Glomerular visceral epithelial cell (primary cell): ENCODE data around the gene AKIRIN2.
A peak's percentile ranks its signal among the peaks of the same experiment; 100 is the strongest.
"Not testable (repeated sequence)": the region's sequence is repeated elsewhere in the genome, so short reads cannot be mapped to it uniquely, and the experiment has no call there.

Experiments used
- DNase-seq: peaks from one replicate; pipeline ENCODE4 v3.0.0-alpha.2; 2016; ENCODE audit errors: extremely low spot score

The AKIRIN2 gene

GRCh38 chr6:87718662-87719433 lies 16.8 kb upstream of the AKIRIN2 start:
- no peak for DNase-seq

DNA sequence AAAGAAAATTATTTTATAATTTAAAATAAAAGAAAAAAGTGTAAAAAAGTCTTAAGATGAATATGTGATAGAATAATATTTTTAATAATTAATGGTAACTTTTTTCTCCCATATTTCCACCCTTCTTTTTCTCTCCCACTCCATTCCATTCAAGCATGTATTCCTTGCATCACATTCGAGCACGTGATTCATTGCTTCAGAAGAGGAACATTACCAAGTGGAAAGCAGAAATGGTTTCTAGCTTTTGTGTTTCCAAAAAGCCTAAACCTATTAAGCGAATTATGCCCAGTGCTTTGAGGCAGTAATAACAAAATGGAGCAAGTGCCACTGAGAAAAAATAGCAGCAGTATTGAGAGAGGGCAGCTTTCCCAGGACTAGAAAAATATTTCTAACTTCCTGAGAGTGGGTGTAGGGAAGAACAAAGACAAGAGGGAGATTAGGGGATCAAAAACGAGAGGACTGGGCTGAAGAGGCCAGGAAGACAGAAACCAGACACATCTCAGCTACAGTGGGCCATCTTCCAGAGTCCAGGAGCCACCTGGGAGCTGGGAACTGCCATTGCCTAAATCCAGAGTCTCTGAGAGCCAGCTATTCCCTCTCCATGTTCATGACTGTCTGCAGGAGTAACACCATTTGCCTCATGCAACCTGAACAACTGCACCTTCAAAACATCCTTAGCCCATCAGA lies 15.0 kb upstream of the AKIRIN2 start:
- no peak for DNase-seq

DNA sequence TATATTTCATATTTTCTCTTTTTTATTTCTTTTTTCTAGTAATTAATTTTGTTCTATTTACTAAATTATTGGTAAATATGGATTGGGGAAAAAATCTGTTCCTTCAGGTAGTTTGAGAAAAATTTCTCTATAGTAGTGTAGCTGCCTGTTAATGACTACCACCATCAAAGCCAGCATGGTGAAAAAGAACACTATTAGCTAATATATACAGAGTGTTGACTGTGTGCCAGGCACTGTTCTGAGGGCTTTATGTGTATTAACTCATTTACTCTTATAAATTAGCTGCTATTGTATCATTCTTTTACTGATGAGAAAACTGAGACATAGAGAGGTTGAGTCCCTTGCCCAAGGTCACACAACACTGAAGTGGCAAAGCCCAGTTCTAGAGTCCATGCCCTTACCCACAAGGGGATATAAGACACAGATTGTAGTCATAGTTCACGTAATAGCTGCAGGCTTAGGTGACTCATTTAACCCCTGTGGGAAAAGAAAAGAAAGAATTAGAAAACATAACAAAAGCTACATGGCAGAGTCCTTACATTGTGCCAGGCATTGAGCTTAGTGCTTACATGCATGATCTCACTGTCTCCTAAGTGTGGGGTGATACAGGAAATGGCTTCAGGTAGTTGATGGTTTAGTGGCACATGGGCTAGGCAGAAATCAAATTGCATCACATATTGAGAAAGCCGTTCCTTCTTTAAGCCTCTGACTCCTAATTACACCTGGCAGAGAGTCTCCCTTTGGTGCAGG lies 12.2 kb upstream of the AKIRIN2 start:
- peak; percentile 59 for DNase-seq

GRCh38 chr6:87712713-87713112 lies 10.7 kb upstream of the AKIRIN2 start:
- not testable (repeated sequence) for DNase-seq

GRCh38 chr6:87710090-87710489 lies 8.1 kb upstream of the AKIRIN2 start:
- DNase-seq, result no peak

DNA sequence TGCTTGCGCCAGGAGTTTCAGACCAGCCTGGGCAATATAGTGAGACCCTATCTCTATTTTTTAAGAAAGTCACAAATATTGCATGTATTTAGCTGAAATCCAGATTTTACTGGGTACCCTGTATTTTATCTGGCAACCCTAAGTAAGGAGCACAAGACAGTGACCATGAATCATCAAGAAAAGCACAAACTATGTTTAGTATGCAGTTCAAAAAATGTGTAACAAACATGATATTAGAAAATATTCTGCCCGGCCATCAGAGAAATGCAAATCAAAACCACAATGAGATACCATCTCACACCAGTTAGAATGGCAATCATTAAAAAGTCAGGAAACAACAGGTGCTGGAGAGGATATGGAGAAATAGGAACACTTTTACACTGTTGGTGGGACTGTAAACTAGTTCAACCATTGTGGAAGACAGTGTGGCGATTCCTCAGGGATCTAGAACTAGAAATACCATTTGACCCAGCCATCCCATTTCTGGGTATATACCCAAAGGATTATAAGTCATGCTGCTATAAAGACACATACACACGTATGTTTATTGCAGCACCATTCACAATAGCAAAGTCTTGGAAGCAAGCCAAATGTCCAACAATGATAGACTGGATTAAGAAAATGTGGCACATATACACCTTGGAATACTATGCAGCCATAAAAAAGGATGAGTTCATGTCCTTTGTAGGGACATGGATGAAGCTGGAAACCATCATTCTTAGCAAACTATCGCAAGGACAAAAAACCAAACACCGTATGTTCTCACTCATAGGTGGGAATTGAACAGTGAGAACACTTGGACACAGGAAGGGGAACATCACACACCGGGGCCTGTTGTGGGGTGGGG lies 6.8 kb upstream of the AKIRIN2 start:
- not testable (repeated sequence) for DNase-seq

DNA sequence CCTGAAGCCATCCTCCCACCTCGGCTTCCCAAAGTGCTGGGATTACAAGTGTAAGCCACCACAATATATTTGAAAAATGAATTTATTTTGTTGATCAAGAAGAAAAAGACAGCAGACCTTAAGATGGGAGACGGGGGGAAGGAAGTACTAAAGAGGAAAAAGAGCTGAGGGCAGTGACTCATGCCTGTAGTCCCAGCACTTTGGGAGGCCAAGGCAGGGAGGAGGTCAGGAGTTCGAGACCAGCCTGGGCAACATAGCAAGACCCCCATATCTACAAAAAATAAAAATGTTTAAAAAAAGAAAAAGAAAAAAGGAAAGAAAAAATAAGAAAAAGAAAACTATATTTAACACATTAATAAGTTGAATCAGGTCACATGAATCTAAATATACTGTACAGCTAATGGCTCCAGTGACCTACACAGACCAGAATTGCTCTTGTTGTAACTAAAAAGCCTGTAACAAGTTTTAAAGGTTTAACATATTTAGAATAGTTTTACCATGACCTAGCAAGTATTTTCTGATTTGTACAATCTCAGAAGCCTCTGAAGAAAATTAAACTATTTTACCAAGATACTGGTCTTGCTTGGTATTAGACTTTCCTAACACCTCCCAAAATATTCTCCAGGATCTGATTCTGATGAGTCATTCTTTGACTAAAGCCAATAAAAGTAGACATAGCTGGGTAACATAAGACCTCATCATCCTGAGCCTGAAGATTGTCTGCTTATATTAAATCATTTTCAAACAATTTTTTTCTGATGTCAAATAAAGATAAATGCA lies 4.3 kb upstream of the AKIRIN2 start:
- DNase-seq, result no peak

DNA sequence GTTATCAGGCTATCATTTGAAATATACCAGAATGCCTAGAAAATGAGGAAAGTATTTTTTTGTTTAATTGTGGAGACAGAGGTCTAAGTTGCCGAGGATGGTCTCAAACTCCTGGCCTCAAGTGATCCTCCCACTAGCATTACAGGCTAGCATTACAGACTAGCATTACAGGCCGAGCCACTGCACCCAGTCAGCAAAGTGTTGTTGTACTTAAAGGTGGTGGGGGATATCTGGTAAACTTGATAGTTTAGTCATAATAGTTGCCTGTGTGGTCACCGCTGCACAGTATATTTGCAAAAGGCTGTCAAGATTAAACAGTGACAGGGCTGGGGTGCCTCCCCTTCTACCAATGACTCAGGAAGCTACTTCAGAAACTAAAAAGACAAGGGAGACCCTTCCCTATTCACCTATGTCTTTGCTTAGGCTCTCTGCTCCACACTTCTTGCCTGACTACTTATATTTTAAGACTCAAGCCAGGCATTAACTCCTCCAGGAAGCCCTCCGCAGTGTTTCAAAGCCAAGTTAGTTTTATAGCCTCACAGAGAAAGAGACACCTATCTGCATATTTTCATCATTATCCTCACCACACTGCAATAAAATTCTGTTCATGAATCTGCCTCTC lies 3.1 kb upstream of the AKIRIN2 start:
- DNase-seq, result peak; percentile 67

DNA sequence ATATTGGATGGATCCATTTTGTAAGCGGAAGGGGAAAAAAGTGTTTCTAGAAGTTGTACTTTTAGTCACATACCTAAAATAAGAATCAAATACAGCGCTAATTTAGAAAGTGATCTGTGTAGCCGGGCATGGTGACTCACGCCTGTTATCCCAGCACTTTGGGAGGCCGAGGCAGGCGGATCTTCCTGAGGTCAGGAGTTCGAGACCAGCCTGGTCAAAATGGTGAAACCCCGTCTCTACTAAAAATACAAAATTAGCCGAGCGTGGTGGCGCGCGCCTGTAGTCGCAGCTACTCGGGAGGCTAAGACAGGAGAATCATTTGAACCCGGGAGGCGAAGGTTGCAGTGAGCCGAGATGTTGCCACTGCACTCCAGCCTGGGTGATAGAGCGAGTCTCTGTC lies 1.0 kb upstream of the AKIRIN2 start:
- DNase-seq, result not testable (repeated sequence)

DNA sequence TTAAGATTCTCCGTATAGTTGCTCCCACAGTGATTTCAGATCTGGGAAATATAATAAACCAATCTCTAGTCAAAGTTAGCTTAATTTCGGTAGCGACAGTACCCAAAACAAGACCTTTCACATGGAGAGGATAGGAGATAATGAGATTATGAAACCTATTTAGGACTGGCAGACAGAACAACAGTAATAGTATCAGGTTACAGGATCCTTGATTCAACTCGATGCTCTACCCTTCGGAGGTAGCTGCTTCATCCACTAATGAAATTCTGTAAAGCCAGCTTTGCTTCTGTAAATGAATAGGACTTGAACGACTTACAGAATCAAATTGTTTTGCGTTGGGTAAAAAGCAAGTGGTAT lies 534 bp upstream of the AKIRIN2 start:
- no peak for DNase-seq

- no peak for DNase-seq
Observed at GRCh38 chr6:87701344-87701675, 723 bp downstream of the AKIRIN2 start.

DNA sequence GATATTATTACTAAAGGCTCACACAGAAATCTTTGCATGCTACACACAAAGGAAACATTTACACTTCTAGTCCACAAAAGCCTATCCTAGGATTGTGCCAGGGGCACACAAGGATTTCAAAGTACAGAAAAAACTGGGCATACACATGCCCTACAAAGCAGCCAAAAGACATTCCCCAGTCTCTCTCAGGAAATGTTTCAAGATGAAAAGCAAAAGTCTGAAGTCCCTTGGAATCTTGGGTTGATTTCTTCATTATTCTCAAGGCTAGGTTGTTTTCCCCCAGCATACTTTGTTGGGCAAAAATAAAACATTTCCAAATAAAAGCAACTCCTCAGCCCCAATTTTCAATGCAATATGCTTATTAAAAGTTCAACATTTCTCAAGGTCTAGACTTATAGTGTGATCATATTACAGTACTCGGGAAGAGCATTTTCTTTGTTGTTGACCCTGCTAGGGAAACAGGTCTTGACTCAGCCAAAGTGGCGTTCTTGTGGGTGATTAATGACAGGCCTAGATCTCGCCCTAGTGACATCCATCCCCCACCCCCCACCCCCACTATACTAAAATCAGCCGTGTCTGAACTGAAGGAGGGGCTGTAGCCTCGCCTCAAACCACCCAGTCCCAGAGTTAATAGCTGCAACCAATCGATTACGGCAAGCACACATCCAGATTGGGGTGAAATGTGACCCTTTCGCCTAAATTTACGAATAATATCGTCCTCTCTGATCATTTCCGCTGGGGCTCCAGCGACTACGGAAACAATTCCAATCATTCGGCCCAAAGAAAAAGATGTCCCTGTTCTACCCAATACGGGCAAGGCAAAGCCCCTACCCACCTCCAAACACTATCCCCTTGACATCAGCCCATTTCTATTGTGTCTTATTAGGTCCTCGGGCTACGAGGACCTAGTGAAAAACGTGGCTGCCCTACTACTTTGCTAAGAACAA lies 1.4 kb downstream of the AKIRIN2 start:
- peak; percentile 71 for DNase-seq

DNA sequence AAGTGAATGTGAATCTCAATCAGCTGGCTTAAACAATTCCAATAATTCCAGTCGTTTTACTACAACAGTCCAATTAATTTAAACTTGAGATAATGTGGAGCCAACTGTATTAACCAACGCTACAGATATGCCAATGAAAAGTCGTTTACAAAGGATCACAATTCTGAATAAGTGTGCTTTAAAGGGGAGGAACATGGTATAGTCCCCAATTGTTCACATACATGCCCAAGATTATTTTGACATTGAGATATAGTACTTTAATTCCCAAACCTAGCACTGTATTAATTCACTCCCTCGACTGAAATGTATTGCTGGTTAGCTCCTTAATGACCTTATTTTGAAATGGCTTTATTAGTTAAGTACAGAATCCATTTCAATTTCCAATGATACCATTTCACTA lies 2.5 kb downstream of the AKIRIN2 start:
- no peak for DNase-seq

DNA sequence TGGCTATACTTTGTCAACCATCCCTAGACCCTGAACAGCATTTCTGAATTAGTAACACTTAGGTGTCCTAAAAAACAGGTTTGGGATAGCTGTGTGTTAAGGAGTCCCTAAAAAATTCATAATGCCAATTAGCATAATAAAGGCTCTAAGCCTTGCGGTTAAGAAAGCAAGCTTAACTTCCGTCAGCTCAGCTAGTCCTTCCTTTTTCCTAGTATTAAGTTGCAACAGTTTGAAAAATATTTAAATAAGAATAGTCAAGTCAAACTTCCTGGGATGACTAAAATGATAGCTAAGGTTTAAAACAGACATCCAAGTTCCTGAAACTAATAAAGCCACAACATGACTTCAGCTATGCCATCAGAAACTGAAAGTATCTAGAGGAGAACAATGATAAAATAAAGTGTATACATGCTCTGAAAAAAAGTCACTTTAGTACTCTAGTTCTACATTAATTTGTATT lies 3.5 kb downstream of the AKIRIN2 start:
- no peak for DNase-seq

- no peak for DNase-seq
Observed at GRCh38 chr6:87697581-87698546, 4.2 kb downstream of the AKIRIN2 start.

- DNase-seq, result not testable (repeated sequence)
Observed at GRCh38 chr6:87696817-87697216, 5.2 kb downstream of the AKIRIN2 start.

GRCh38 chr6:87692086-87692485 lies 9.9 kb downstream of the AKIRIN2 start:
- DNase-seq, result no peak

GRCh38 chr6:87690441-87690840 lies 11.6 kb downstream of the AKIRIN2 start:
- no peak for DNase-seq
